MCF 10A (cell line): ENCODE results near the gene TUFT1. TPM values are rescaled to one million over a fixed set of nuclear protein-coding genes. Genes with fewer than 3 reads are reported as not detected.

Experiments used
- BruUV-seq: library from RNA; stranded (reverse); fragments of 400-500 nt; replicated peaks from 2 replicates; lab custom pipeline; 2021; lab: Mats Ljungman, UMichigan
- CTCF ChIA-PET: fragments of 300-600 bp; sonication (Branson Sonifier 250); formaldehyde crosslinking; extraction: SDS; loops from one replicate; lab custom pipeline; 2021; ENCODE audit warnings: antibody characterized with exemption, inconsistent platforms; lab: Yijun Ruan, JAX
- POLR2A ChIA-PET: fragments of 300-600, 350-650 bp; sonication (Branson Sonifier 250); formaldehyde crosslinking; extraction: SDS; loops from one replicate; lab custom pipeline; 2020; ENCODE audit warnings: antibody characterized with exemption, inconsistent platforms; lab: Yijun Ruan, JAX
- DNase-seq: peaks from one replicate; pipeline ENCODE4 v3.0.0-alpha.2; 2018; ENCODE audit not compliant: unreplicated experiment
- H3K27ac Mint-ChIP-seq: one replicate; pipeline ENCODE4 v1.8.0; 2022; ENCODE audit warnings: mild to moderate bottlenecking, low read depth, mixed read lengths; ENCODE audit not compliant: unreplicated experiment
- H3K27me3 Mint-ChIP-seq: one replicate; pipeline ENCODE4 v1.8.0; 2022; ENCODE audit warnings: mixed read lengths; ENCODE audit not compliant: insufficient read depth, unreplicated experiment
- H3K36me3 Mint-ChIP-seq: one replicate; pipeline ENCODE4 v1.8.0; 2022; ENCODE audit warnings: mild to moderate bottlenecking, moderate library complexity, mixed read lengths; ENCODE audit not compliant: insufficient read depth, unreplicated experiment
- H3K4me1 Mint-ChIP-seq: one replicate; pipeline ENCODE4 v1.8.0; 2022; ENCODE audit warnings: mixed read lengths; ENCODE audit not compliant: insufficient read depth, unreplicated experiment
- H3K4me3 Mint-ChIP-seq: one replicate; pipeline ENCODE4 v1.8.0; 2022; ENCODE audit warnings: mild to moderate bottlenecking, moderate library complexity, mixed read lengths; ENCODE audit not compliant: unreplicated experiment
- H3K9me3 Mint-ChIP-seq: one replicate; pipeline ENCODE4 v1.8.0; 2022; ENCODE audit warnings: mixed read lengths; ENCODE audit not compliant: unreplicated experiment
- intact Hi-C: fragments of 100-400 bp; cut with micrococcal nuclease; formaldehyde crosslinking; loops from 2 replicates; pipeline ENCODE4 v1.14.1; 2022
- microRNA-seq: library from miRNA; unstranded; fragments of <30 nt; microRNA quantifications from one replicate; pipeline ENCODE4 v1.2.0, GENCODE V29; 2022
- total RNA-seq: library from RNA; stranded (reverse); gene quantifications from 2 replicates; pipeline ENCODE4 v1.2.3, GENCODE V29; 2022
- TF ChIP-seq, protein P1 (sequence below): fragments of 200-600 bp; IDR thresholded peaks from one replicate; pipeline ENCODE4 v1.8.0; 2022; ENCODE audit warnings: antibody characterized with exemption, mild to moderate bottlenecking; ENCODE audit not compliant: unreplicated experiment

The TUFT1 gene
- total RNA-seq, 1 experiment from 2014 or later, result 162 TPM

DNA sequence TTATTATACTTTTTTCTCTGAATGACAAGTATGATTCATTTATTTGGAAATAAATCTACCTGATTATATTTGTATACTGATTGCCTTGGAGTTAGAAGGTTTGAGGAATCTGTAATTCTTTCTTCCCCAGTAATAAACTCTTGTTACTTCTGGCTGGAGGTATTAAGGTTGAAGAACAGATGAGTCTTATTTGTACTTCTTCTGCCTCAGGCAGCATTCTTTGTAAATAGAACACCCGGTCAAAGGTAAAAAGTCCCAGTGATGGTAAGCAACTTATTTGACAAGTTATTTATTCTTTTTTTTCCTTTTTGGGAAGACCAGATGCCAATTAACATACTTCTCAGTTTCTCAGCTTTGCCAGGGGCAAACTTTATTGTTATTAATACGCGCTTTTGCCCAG, 84.7 kb downstream of the TUFT1 start:
- H3K36me3 Mint-ChIP-seq, result peaks cover 12% of the 10 kb centered on the region
- BruUV-seq, result no TSS peak
- peaks cover 14% of the 10 kb centered on the region for H3K4me1 Mint-ChIP-seq
- intact Hi-C loops, result no loop called here
- TF ChIP-seq, protein P1, sequence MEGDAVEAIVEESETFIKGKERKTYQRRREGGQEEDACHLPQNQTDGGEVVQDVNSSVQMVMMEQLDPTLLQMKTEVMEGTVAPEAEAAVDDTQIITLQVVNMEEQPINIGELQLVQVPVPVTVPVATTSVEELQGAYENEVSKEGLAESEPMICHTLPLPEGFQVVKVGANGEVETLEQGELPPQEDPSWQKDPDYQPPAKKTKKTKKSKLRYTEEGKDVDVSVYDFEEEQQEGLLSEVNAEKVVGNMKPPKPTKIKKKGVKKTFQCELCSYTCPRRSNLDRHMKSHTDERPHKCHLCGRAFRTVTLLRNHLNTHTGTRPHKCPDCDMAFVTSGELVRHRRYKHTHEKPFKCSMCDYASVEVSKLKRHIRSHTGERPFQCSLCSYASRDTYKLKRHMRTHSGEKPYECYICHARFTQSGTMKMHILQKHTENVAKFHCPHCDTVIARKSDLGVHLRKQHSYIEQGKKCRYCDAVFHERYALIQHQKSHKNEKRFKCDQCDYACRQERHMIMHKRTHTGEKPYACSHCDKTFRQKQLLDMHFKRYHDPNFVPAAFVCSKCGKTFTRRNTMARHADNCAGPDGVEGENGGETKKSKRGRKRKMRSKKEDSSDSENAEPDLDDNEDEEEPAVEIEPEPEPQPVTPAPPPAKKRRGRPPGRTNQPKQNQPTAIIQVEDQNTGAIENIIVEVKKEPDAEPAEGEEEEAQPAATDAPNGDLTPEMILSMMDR, result no peak
- CTCF ChIA-PET, result interaction anchor here (1.1 kb wide), 1 partner anchor 31 kb away, joined by 5 read pairs; no protein-coding TSS in a partner anchor
- H3K27ac Mint-ChIP-seq, result no peak overlapping the region
- H3K27me3 Mint-ChIP-seq, result no peaks in the 10 kb centered on the region
- H3K4me3 Mint-ChIP-seq, result no peak overlapping the region
- DNase-seq, result no peak
- H3K9me3 Mint-ChIP-seq, result no peaks in the 10 kb centered on the region
- POLR2A ChIA-PET, result interaction anchor here (1.0 to 1.2 kb wide), 2 partner anchors 13 to 17 kb away, joined by 4 to 6 read pairs; partner anchors contain the start of gene SNX27

DNA sequence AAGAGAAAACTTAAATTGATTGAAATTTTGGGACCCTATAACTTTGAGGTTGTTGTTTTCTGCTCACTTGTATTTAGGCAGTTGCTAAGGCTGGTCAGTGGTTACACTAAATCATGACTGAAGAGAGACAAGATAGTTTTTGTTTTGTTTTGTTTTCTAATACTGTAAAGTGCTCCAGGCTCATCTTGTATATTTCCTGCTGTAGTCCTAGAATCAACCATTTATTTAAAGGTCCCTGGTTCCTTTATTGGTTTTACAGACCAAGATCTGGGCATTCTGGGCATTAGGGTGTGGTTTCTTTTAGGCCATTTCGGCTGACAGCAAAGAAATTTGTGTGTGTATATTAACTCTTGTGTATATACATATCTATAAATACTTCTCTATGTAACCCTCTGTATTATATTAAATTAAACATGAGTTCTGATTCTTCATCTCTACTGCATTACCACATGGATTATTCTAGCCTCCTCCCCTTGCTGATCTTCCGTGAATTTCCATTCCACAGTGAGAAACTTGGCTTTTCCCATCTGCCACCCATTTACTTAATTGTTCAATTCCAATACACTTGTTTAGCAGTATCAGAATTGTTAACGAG, 86.7 kb downstream of the TUFT1 start:
- ChIA-PET CTCF (no interaction called here), POLR2A (interaction anchor here (1.2 kb wide), 1 partner anchor 16 kb away, joined by 3 read pairs; no protein-coding TSS in a partner anchor)
- Mint-ChIP-seq H3K27me3 (no peaks in the 10 kb centered on the region), H3K4me3 (no peak overlapping the region), H3K9me3 (no peaks in the 10 kb centered on the region), H3K4me1 (peaks cover 9% of the 10 kb centered on the region), H3K27ac (no peak overlapping the region), H3K36me3 (peaks cover 18% of the 10 kb centered on the region)
- TF ChIP-seq, protein P1, result no peak
- intact Hi-C loops, result no loop called here
- no peak for DNase-seq
- BruUV-seq, result no TSS peak

DNA sequence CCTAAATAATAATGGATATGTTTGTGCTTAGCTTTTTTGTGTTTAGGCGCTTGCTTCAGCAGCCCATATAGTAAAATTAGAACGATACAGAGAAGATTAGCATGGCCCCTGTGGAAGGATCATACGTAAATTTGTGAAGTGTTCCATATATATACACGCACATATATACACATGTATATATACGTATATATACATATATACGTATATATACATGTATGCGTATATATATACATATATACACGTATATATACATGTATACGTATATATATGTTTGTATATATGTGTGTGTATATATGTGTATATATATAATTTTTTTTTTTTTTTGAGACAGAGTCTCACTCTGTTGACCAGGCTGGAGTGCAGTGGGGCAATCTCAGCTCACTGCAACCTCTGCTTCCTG, 89.2 kb downstream of the TUFT1 start:
- no TSS peak for BruUV-seq
- intact Hi-C loops, result no loop called here
- DNase-seq, result no peak
- ChIA-PET POLR2A (interaction anchor here (0.6 to 1.0 kb wide), 3 partner anchors 18 to 52 kb away, joined by 3 read pairs; no protein-coding TSS in a partner anchor), CTCF (interaction anchor here (0.6 to 1.5 kb wide), 3 partner anchors 13 to 106 kb away, joined by 3 to 11 read pairs (median 5); no protein-coding TSS in a partner anchor)
- TF ChIP-seq, protein P1, result no peak
- Mint-ChIP-seq H3K27me3 (no peaks in the 10 kb centered on the region), H3K27ac (no peak overlapping the region), H3K9me3 (no peaks in the 10 kb centered on the region), H3K4me1 (peaks cover 9% of the 10 kb centered on the region), H3K36me3 (peaks cover 25% of the 10 kb centered on the region), H3K4me3 (no peak overlapping the region)

Small RNA genes lying within 50 kb of the gene (microRNA-seq; reads per million reads assigned to microRNA genes)
- gene MIR554, result not detected

Other genes with a start within 250 kb of the TUFT1 start
- gene PI4KB, start 212.9 kb upstream of the TUFT1 start, total RNA-seq, result 75.3 and 90.1 TPM in 2 replicates
- 19.2 and 26.5 TPM in 2 replicates for gene RFX5, start 193.1 kb upstream of the TUFT1 start, total RNA-seq
- 8.2 and 11.6 TPM in 2 replicates for gene SELENBP1, start 167.6 kb upstream of the TUFT1 start, total RNA-seq
- 281 and 320 TPM in 2 replicates for gene PSMB4, start 140.7 kb upstream of the TUFT1 start, total RNA-seq
- gene POGZ, start 80.8 kb upstream of the TUFT1 start, total RNA-seq, result 92.1 and 92.2 TPM in 2 replicates
- 0.32 and 0.33 TPM in 2 replicates for gene CGN, start 28.9 kb upstream of the TUFT1 start, total RNA-seq
- 36.9 and 43.1 TPM in 2 replicates for gene SNX27, start 71.7 kb downstream of the TUFT1 start, total RNA-seq
- not detected in 2 replicates for gene CELF3, start 176.5 kb downstream of the TUFT1 start, total RNA-seq
- gene RIIAD1, start 181.2 kb downstream of the TUFT1 start, total RNA-seq, result not detected in 2 replicates
- 145 and 146 TPM in 2 replicates for gene MRPL9, start 223.2 kb downstream of the TUFT1 start, total RNA-seq